Stimulated activated CD4-positive, alpha-beta T cell treated with anti-CD3 and anti-CD28 coated beads, Interleukin-1b, Interleukin-23, amount 100 ng/mL, for 48 hours (primary cell): ENCODE results near the gene UBE2J2.

Experiments used
- DNase-seq: peaks from one replicate; pipeline ENCODE4 v3.0.0-alpha.2; 2020

The UBE2J2 gene

GRCh38 chr1:1206966-1207531 lies 66.6 kb downstream of the UBE2J2 start:
- DNase-seq = peak; percentile 10

- DNase-seq = peak; percentile 46
Observed at GRCh38 chr1:1206376-1206965, 67.2 kb downstream of the UBE2J2 start, which contains the start of gene TNFRSF18. Gene TNFRSF18, minus strand, starts transcription at chr1:1206592. Its CDS starts 21 bp downstream, at chr1:1206571.

- DNase-seq = peak; percentile 6
Observed at GRCh38 chr1:1205769-1206375, 67.8 kb downstream of the UBE2J2 start.

- DNase-seq = peak; percentile 4
Observed at GRCh38 chr1:1204998-1205768, 68.5 kb downstream of the UBE2J2 start.

GRCh38 chr1:1204425-1204920 lies 69.2 kb downstream of the UBE2J2 start:
- no peak for DNase-seq
